SK-N-DZ (cell line): ENCODE measurements around the gene TLR5.

ENCODE experiments used
- DNase-seq: peaks from one replicate; pipeline ENCODE4 v3.0.0-alpha.2; 2015; ENCODE audit warnings: low spot score

The TLR5 gene

DNA sequence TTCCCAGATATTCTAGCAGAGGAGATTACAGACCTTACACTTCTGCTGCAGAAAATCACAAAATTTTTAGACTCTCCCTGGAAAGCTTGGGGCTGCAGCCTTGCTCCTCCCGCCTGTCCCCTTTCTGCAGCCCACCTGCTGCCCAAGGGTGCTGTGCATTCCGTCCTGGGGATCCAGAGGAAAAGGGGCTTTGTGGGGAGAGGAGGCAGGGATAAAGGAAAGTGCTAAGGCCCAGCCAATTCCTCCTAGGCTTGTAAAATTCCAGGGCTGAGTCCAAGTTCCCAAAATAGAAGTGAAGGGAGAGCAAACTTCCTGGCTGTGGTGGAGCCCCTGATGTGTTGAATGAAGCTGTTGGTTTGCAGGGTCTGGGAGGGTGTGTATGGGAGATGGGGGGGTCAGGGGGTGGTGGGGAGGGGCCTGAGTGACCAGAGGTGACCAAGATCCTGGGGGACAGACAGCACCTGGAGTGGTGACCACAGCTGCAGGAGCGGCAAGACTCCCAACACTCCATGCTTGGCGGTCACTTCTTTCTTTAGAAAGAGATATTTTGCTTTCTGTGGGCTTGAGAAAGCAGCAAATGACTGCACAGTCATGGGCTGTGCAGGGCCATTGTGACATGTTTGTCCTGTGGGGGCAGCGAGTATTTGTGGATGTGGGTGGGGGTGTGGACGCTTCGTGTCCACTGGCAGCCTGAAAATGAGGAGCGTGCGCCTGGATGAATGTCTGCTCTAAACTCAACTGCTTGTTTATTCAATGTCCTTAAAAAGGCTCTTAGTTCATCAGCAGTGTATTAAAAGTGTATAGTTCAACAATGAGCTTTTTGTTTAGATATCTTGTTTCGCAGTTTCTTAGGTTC lies 68.4 kb downstream of the TLR5 start:
- DNase-seq: no peak

GRCh38 chr1:223068900-223069665 lies 74.0 kb downstream of the TLR5 start:
- no peak for DNase-seq

- no peak for DNase-seq
These were observed 75.1 kb downstream of the TLR5 start for GRCh38 chr1:223067914-223068313.

DNA sequence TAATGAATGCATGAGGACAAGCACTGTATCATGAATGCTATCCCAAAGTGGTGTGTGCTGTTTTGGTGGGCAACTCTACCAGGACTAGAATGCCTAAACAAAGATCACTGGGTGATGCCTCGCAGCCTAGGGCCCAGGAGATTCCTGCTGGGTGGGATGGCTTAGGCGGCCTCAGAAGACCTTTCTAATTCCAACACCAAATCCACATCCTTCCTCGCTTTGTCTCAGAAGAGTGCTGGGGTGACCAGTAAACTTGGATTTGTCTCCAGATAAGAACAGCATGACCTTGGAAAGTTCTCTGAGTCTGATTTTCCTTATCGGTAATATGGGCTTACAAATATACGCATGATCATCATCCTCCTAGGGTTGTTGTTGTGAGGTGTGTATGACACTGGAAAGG lies 76.6 kb downstream of the TLR5 start:
- no peak for DNase-seq

- DNase-seq: no peak
These were observed 80.9 kb downstream of the TLR5 start for GRCh38 chr1:223062177-223062576.

- no peak for DNase-seq
These were observed 83.5 kb downstream of the TLR5 start for GRCh38 chr1:223059526-223059925.
